Osteoblast (primary cell): ENCODE measurements around the gene SLC2A8. TPM values are rescaled to one million over a fixed set of nuclear protein-coding genes. Genes with fewer than 3 reads are reported as not detected.

Experiments
- DNase-seq: peaks from one replicate; pipeline ENCODE4 v3.0.0; 2011; ENCODE audit warnings: low spot score, mixed read lengths; ENCODE audit not compliant: insufficient read length; ENCODE audit errors: missing footprints
- H2AFZ ChIP-seq: 2 replicates; pipeline ENCODE4 v1.6.0; 2011; ENCODE audit warnings: mild to moderate bottlenecking, low read length
- H3K27ac ChIP-seq: 2 replicates; pipeline ENCODE4 v1.5.1; 2011; ENCODE audit warnings: mild to moderate bottlenecking, low read depth, low read length, moderate library complexity
- H3K27me3 ChIP-seq: 2 replicates; pipeline ENCODE4 v1.6.0; 2012; ENCODE audit warnings: mild to moderate bottlenecking, control low read depth, inconsistent platforms, low read length, moderate library complexity; ENCODE audit not compliant: insufficient read depth
- H3K36me3 ChIP-seq: 2 replicates; pipeline ENCODE4 v1.5.1; 2011; ENCODE audit warnings: mild to moderate bottlenecking, low read length, control low read depth, moderate library complexity; ENCODE audit not compliant: insufficient read depth
- H3K4me1 ChIP-seq: 2 replicates; pipeline ENCODE4 v1.5.1; 2011; ENCODE audit warnings: mild to moderate bottlenecking, low read length, control low read depth, moderate library complexity; ENCODE audit not compliant: insufficient read depth
- H3K4me2 ChIP-seq: 2 replicates; pipeline ENCODE4 v1.6.0; 2011; ENCODE audit warnings: mild to moderate bottlenecking, low read length; ENCODE audit not compliant: insufficient read depth
- H3K4me3 ChIP-seq: fragments of 200-600 bp; sonication (generic); 3 replicates; pipeline ENCODE4 v1.5.1; 2012; ENCODE audit warnings: mild to moderate bottlenecking, low read length, inconsistent platforms; ENCODE audit not compliant: insufficient read depth
- H3K79me2 ChIP-seq: 2 replicates; pipeline ENCODE4 v1.6.0; 2012; ENCODE audit warnings: mild to moderate bottlenecking, low read length, control low read depth, inconsistent platforms; ENCODE audit not compliant: insufficient read depth
- H3K9me3 ChIP-seq: 2 replicates; pipeline ENCODE4 v1.5.1; 2011; ENCODE audit warnings: low read depth, low read length, control low read depth
- H4K20me1 ChIP-seq: 2 replicates; pipeline ENCODE4 v1.6.0; 2012; ENCODE audit warnings: mild to moderate bottlenecking, low read length, control low read depth; ENCODE audit not compliant: insufficient read depth
- small RNA-seq: library from RNA; depleted of rRNA; stranded (forward); fragments of <200 nt; gene quantifications from one replicate; pipeline ENCODE3, GENCODE V24; 2012
- total RNA-seq: library from RNA; depleted of rRNA; stranded (reverse); fragments of >200 nt; gene quantifications from 2 replicates; pipeline ENCODE4 v1.2.3, GENCODE V29; 2012
- TF ChIP-seq, protein P1 (sequence below): IDR thresholded peaks from 2 replicates; pipeline ENCODE4 v1.5.1; 2011; ENCODE audit warnings: mild to moderate bottlenecking, low read depth, low read length, moderate library complexity; ENCODE audit errors: extremely low read depth

Gene SLC2A8
- total RNA-seq, 1 donor, result 5.4 TPM

DNA sequence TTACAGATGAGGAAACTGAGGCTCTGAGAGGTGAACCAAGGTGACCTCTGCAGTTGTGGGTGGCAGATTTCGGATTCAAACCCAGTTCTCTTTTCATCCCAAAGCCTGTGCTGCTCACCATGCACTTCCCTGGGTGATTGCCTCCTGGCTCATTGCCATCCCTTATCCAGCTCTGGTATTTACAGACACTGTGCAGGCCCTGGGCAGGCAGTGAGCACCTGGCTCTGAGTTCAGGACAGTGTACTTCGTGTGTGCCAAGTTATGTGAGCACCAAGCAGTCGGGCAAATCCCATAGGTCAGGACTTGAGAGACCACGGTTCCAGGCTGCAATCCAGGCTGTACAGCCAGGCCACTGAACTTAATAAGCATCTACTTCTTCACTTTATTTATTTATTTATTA is 55.7 kb downstream of the SLC2A8 start:
- H2AFZ ChIP-seq, result no peak overlapping the region
- no peak overlapping the region for H3K27ac ChIP-seq
- H3K36me3 ChIP-seq, result peaks cover 39% of the 10 kb centered on the region
- H4K20me1 ChIP-seq, result peaks cover 34% of the 10 kb centered on the region
- H3K27me3 ChIP-seq, result no peaks in the 10 kb centered on the region
- H3K79me2 ChIP-seq, result peaks cover 48% of the 10 kb centered on the region
- peak overlapping the region; percentile 96 for H3K4me2 ChIP-seq
- TF ChIP-seq, protein P1, sequence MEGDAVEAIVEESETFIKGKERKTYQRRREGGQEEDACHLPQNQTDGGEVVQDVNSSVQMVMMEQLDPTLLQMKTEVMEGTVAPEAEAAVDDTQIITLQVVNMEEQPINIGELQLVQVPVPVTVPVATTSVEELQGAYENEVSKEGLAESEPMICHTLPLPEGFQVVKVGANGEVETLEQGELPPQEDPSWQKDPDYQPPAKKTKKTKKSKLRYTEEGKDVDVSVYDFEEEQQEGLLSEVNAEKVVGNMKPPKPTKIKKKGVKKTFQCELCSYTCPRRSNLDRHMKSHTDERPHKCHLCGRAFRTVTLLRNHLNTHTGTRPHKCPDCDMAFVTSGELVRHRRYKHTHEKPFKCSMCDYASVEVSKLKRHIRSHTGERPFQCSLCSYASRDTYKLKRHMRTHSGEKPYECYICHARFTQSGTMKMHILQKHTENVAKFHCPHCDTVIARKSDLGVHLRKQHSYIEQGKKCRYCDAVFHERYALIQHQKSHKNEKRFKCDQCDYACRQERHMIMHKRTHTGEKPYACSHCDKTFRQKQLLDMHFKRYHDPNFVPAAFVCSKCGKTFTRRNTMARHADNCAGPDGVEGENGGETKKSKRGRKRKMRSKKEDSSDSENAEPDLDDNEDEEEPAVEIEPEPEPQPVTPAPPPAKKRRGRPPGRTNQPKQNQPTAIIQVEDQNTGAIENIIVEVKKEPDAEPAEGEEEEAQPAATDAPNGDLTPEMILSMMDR, result no peak
- peak; percentile 72 for DNase-seq
- peak overlapping the region; percentile 95 for H3K4me3 ChIP-seq
- H3K4me1 ChIP-seq, result peaks cover 34% of the 10 kb centered on the region
- H3K9me3 ChIP-seq, result no peaks in the 10 kb centered on the region

DNA sequence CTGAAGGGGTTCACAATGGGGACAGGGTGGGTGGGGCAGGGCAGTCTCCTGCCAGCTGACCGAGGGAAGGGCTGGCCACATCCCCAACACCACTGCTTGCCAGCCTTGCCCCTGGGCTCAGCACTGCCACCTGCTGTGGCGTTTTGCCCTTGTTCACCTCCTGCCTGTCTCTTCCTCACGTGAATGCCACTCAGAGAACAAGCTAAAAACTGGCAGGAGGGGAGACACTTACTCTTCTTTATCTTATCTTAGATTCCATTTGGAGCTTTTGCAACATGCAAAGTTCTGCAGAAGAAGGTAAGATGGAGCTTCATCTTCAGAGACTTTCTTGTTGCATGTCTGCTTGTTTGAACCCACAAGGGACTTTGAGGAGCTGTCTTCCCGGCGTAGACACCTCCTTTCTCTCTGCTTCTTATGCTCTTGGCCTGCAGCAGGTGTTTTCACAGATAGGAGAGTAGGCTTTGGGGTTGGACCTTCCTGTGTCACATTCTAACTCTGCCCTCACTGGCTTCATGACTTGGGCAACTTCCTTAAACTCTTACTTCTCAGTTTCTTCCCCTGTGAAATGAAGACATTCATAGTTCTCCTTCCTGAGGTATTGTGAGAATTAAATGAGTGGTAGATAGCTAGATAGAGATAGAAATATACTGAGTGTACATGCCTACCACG is 58.5 kb downstream of the SLC2A8 start:
- Histone ChIP-seq H3K4me3 (no peak overlapping the region), H3K9me3 (no peaks in the 10 kb centered on the region), H3K27me3 (no peaks in the 10 kb centered on the region), H3K27ac (no peak overlapping the region), H2AFZ (no peak overlapping the region), H3K4me2 (no peak overlapping the region), H3K4me1 (peaks cover 9% of the 10 kb centered on the region), H3K79me2 (peaks cover 24% of the 10 kb centered on the region), H4K20me1 (peaks cover 6% of the 10 kb centered on the region), H3K36me3 (peaks cover 29% of the 10 kb centered on the region)
- TF ChIP-seq, protein P1, result peak; percentile 22
- peak; percentile 71 for DNase-seq

GRCh38 chr9:127457191-127457878 is 60.4 kb downstream of the SLC2A8 start:
- H2AFZ ChIP-seq, result no peak overlapping the region
- no peak overlapping the region for H3K4me3 ChIP-seq
- peaks cover 5% of the 10 kb centered on the region for H3K4me1 ChIP-seq
- peak; percentile 32 for DNase-seq
- H3K9me3 ChIP-seq, result no peaks in the 10 kb centered on the region
- TF ChIP-seq, protein P1, result no peak
- no peak overlapping the region for H3K27ac ChIP-seq
- H3K4me2 ChIP-seq, result no peak overlapping the region
- H3K79me2 ChIP-seq, result peaks cover 5% of the 10 kb centered on the region
- H4K20me1 ChIP-seq, result no peaks in the 10 kb centered on the region
- H3K36me3 ChIP-seq, result peaks cover 42% of the 10 kb centered on the region
- no peaks in the 10 kb centered on the region for H3K27me3 ChIP-seq

Small RNA genes lying within 50 kb of the gene (small RNA-seq; reads per million reads assigned to genes)
- gene SNORA65, result 475 reads per million, percentile 98 among the genes with 10 or more reads in this experiment

Other genes starting within 250 kb of the SLC2A8 start
- gene GARNL3, start 132.4 kb upstream of the SLC2A8 start, total RNA-seq, result 2.4 and 5.8 TPM in 2 replicates
- 11.9 and 13.3 TPM in 2 replicates for gene ZNF79, start 27.2 kb downstream of the SLC2A8 start, total RNA-seq
- 1,103 and 1,259 TPM in 2 replicates for gene RPL12, start 54.2 kb downstream of the SLC2A8 start, total RNA-seq
- gene LRSAM1, start 54.3 kb downstream of the SLC2A8 start, total RNA-seq, result 12.3 and 13.0 TPM in 2 replicates
- gene STXBP1, start 215.1 kb downstream of the SLC2A8 start, total RNA-seq, result 19.9 and 23.0 TPM in 2 replicates